Kidney capillary endothelial cell (primary cell): ENCODE data around the gene TGM3.

Source experiments
- DNase-seq: peaks from one replicate; pipeline ENCODE4 v3.0.0-alpha.2; 2018; ENCODE audit warnings: low spot score

Gene TGM3

DNA sequence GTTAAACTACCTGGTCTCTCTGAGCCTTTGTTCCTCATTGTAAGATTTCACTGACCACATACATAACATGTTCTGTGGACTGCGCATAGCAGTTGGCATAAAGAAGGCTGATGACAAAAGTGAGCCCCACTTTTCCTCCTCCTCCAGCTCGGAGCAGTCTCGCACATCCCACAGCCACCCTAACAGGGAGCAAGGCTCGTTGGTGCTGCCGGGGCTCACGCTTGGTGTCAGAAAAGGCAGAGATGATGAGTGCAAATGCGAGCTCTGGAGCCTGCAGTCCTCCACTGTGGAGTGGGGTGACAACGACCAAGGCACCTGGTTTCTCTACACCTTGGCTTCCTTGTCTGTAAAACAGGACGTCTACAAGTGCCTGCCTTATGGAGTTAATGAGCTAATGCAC lies 9.7 kb downstream of the TGM3 start:
- no peak for DNase-seq

DNA sequence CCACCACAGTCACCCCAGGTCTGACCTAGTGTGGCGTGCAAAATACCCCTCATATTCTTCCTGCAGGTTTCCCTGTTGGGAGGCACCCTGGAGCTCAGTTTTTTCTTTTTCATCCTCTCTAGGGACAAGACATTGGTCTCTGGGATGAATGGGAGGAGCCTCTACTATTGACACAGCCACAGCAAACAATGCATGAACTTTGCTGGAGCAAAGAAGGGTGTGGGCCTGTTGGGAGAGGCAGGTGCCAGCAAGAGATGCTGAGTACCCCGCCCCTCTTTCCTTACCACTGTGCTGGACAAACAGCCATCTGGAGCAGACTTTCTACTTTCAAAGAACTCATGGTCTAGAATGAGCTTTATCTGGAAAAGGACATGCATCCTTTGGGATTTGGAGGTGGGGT lies 10.1 kb downstream of the TGM3 start:
- DNase-seq, result no peak

DNA sequence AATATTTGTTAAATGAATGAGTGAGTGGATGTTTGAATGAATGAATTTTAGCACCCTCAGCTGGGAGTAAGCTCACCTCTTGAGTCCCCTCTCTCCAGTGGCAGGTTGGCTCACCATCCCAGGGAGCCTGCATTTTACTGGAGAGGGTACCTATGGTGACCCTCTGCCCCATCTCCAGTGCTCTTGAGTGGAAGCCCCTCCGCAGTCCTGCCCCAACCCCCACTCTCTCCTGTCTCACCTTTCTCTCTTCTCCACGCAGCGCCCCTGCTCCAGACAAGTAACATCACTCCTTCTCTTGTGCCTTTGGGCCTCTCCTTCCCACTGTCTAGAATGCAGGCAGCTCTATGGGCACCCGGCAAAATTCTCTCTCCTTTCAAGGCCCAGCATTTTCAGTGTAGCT lies 11.3 kb downstream of the TGM3 start:
- DNase-seq, result no peak

DNA sequence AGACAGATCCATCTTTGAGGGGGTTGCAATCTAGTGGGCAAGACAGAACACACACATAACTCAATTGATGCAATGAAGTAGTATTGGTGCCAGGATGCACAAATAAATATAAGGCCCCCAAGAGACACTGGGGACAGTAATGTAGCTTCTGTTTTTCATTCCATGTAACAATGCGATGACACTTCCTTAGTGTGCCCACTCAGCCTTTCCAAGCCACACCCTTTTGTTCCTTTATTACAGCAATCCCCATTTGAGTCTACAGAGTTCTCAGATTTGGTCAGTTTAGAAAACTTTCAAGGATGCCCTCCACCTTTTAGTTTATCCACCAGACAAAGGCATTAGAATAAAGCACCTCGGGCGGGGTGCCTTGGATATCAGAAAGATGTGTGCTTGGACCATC lies 15.5 kb downstream of the TGM3 start:
- no peak for DNase-seq

DNA sequence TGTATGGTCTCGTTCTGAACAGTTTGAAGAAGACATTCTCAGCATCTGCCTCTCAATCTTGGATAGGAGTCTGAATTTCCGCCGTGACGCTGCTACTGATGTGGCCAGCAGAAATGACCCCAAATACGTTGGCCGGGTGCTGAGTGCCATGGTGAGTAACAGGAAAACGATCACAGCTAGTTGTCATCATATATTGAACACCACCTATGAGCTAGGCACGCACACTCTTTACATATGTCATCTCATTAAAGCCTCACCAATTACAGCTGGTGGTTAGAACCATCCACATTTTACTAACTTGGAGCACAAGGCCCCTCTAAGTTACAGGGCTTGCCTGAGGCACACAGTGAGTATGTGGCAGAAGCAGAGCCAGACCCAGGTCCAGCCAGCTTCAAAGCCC lies 17.1 kb downstream of the TGM3 start:
- no peak for DNase-seq

DNA sequence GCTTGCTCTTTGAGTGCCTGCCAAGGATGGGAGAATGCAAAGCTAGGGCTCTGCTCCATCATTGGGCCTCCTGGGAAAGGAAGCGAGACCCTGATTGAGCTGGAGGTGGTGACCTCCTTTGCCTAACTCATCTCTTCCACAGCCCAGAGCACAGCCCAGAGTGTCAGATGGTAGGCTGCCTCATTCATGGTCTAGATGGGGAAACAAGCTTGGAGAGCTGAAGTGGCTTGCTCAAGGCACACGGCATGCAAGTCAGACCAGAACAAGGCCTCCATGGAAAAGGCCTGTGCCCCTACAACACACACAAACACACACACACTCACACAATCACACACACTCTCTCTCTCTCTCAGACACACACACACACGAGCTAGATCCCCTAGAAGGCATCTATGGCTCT lies 17.5 kb downstream of the TGM3 start:
- DNase-seq, result no peak

DNA sequence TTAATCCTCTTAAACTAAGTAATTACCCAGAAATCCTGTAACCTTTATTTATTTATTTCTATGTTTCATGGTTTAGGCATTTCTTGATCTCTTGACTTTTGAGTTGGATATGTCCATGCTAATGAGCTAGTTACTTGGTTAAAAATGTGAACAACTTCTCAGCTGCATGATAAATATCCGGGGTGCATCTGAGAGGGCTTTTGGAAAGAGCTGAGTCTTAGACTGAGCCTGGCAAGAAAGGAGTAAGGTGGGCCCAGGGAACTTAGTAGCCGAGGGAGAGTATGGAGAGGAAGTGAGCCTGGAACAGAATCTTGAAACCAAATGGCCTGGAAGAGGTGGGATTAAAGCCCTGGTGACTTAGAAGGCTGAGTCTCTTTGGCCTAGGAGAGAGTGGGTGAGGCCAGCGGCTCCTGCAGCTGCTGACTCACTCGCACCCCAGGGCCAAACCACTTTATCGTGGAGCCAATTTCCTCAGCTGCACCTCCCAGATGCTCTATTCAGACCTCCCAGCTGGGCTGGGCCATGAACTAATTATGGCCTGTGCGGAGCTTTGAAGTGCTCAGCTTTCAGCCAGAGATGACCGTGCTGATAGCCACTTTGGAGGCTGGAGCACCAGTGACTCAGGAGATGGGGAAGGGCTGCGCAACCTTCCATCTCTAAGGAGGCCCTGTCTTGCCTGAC lies 19.1 kb downstream of the TGM3 start:
- no peak for DNase-seq

DNA sequence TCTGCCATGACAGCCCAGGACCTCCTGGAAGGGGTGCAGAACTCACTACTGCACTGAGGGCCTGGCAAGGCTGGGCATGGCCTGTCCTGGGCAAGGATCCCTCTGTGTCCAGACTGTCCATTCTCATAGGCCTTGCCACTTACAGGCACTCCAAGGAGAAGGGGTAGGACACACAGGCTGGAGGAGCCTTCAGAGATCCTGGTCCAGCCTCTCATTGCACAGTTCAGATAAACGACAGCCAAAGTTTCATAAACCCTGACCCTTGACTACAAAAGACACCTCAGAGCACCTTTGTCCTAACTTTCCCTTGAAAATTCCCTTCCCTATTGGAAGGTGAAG lies 19.6 kb downstream of the TGM3 start:
- no peak for DNase-seq

DNA sequence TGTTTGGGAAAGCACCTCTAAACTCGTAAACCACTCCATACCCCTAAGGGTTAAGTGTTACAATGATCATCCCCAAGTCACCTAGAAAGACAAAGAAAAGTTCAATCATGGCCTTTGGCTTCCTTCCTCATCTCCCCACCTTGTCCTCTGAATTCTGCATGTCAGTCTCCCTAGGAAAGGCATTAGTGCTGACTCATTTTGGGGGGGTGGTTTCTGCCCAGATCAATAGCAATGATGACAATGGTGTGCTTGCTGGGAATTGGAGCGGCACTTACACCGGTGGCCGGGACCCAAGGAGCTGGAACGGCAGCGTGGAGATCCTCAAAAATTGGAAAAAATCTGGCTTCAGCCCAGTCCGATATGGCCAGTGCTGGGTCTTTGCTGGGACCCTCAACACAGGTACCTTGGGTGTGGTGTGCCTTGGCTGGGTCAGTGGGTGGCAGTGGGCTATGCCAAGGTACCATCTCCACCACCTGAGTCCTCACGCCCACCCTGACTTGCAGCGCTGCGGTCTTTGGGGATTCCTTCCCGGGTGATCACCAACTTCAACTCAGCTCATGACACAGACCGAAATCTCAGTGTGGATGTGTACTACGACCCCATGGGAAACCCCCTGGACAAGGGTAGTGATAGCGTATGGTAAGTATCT lies 21.2 kb downstream of the TGM3 start:
- DNase-seq, result no peak

DNA sequence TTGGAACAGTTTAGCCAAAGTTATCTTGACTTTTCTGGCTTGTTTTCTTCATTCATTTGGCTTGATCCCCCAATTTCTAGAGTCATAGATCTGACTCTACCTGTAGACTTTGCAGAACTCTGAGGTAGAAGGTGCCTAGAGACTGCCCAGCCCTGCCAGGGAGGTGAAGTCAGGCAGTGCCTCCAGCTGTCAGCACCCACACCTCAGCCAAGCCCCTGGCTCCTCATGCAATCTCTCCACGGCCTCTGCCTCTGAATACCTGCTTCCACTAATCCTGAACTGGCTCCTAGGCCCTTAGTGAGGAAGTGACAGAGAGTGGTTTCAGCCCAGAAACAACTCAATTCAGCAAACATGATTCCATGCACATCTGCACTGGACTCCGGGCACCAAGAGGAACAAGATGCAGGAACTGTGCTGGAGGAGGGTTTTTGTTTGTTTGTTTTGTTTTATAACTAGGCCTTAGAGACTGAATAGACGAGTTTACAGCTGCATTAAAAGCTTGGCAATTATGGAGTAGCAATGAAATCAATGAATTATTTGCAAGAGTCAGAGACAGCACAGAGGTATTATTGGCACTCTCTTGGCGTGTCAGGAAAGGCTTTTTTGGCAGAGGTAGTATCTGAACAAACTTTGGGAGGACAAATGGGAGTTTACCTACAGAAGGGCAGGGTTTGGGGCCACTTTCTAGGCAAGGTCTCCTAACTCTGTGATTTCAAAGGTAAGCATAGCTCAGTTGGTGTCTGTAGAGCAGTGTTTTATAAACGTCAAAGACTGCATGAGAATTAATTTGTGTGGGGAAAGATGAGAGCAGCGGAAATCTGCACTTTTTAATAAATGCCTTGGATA lies 25.2 kb downstream of the TGM3 start:
- no peak for DNase-seq

DNA sequence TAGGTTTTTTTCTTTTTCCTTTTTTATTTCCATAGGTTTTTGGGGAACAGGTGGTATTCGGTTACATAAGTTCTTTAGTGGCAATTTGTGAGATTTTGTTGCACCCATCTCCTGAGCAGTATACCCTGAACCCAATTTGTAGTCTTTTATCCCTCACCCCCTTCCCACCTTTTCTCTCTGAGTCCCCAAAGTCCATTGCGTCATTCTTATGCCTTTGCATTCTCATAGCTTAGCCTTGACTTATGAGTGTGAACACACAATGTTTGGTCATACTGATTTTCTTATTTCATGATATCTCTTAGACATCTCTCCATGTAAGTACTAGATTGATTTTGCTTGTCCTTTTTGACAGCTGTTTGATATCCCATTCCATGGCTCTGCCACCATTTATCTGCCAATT lies 27.2 kb downstream of the TGM3 start:
- DNase-seq, result no peak

DNA sequence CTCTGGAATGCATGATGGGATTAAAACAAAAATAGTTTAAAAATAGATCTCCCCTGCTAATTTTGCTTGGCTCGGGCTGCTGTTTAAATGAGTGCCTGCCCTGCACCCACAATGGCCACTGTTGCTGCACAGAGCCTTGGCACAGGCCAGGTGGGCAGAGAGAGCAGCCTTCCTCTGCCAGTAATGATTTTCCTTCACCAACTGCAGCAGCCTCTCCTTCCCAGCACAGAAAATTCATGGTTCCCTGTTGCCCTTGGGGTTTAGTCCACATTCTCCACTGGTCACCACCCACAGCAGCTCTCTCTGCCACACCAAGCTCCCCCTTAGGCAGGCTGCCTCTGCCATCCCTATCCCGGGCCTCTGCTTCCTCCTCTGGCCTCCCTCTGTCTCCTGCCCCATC lies 30.2 kb downstream of the TGM3 start:
- DNase-seq, result no peak

DNA sequence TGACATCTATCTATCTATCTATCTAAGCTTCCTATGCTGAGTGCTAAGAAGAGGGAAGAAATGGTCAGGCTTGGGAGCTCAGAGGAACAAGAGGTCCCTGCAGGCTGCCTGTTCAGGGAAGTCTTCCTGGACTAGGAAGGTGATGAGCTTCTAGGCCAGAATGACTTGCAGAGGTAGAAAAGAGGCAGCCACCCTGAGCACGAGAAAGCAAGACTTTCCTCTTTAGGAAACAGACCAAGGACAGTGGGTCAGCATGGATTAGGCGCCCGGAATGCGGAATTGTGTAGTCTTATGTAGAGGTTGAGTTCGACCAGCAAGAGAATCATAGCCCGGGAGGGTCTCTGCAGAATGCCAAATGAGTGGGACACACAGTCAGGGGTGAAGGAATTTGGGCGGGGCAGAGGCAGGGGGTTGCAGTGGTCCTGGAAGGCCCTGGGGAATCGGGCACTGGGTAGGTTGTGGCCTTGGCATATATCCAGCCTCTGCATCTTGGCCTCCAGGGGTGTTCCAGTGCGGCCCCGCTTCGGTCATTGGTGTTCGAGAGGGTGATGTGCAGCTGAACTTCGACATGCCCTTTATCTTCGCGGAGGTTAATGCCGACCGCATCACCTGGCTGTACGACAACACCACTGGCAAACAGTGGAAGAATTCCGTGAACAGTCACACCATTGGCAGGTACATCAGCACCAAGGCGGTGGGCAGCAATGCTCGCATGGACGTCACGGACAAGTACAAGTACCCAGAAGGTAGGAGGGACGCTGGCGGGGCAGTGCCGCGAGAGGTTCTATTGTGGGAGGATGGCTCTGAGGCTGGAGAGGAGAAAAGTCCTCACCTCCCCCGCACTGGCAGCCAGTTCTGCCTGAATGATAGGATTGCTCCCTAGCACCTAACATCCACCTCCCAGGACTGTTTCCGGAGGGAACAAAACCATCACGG lies 32.1 kb downstream of the TGM3 start:
- no peak for DNase-seq

DNA sequence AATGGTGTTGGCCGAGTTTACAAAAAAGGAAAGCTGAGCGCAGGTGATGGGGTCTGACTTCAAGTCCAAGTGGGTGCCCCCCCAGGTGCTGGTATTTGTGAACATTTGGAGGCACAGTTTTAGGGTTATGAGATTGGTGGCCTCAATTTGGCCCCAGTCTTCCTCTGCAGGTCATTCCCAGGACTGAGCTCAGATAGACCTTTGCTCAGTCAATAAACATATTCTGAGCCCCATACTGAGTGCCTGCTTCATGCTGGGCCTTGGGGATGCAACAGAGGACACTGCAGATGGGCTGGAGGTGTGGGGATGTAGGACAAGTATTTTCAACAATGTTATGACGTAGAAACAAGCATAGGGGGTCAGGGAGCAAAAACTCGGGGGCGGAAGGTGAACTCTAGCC lies 33.5 kb downstream of the TGM3 start:
- DNase-seq, result no peak

DNA sequence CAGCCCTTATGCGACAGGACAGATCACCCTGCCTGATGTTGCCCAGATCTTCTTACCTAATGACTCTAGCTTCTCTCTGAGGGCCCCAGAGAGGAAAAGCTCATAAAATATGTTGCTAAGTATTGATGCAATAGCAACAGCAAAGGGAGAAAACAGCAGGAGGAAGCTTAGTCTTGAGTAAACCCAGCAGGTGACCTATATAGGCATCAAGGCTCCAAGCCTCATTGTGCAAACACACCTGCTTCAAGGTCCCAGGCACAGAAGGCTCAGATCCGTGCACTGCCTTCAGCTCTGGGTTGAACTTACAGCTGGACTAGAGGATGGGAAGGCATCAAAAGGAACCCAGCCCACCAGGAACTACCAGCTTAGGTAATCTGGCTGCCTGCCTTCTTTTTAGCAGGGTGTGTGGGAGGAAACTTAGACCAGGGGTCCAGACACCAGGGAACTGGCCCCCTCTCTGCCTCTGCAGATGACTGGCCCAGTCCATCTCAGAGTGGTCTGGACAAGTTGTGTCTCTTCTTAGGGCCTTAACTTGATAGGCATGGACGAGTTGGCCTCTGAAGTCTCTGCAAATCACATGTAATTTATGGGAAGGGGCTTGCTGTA lies 34.4 kb downstream of the TGM3 start:
- DNase-seq, result no peak

DNA sequence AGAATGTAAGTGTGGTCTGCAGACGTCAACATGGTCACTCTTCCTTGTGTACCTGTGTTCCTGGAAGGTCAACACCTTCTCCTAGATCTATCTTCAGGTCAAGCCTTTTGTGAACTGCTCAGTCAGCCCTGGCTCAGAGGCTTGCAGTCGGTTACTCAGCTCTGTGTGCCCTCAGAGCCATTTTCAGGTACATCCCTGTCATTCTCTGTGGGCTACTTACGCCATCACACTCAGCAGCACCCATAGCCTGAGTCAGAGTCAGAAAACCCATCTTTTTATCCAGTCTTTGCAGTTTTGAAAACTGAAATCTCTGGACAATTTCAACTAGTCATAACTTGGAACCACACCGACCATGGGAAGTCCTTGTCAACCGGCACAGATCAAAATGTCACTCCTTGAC lies 35.3 kb downstream of the TGM3 start:
- no peak for DNase-seq

DNA sequence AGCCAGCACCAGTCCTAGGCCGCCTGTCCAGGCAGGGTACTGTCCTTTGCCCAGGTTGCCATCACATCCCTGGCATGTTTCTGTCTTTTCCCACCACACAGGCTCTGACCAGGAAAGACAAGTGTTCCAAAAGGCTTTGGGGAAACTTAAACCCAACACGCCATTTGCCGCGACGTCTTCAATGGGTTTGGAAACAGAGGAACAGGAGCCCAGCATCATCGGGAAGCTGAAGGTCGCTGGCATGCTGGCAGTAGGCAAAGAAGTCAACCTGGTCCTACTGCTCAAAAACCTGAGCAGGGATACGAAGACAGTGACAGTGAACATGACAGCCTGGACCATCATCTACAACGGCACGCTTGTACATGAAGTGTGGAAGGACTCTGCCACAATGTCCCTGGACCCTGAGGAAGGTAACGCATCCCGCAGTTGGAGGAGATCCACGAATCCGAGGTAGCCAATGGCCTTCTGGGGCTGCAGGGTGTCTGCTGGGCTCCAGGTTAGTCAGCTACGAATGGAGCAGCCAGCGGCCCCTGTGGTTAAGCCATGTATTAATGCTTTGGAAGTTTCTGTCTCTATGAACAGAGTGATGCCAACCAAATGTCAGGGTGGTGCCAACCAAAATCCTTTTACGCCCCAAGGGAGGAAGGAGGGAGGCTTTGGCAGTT lies 36.2 kb downstream of the TGM3 start:
- DNase-seq, result no peak

DNA sequence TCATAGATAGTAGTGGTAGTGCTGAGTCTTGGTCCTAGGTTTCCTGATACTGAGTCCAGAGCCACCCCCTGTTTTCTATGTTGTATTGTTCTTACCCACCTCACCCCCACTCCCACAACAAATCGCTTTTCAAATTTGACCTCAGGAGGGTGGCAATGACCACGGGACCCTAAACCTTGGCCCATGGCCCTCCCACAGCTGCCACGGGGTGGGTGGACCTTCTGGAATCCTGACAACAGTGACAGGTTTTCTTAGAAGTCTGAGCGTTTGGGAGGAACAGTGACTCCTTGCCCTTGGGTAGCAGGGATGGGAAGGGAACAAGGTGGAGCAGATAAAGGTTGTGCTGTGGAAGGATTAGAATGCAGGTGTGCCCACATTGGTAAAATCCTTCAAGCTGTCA lies 36.9 kb downstream of the TGM3 start:
- no peak for DNase-seq

DNA sequence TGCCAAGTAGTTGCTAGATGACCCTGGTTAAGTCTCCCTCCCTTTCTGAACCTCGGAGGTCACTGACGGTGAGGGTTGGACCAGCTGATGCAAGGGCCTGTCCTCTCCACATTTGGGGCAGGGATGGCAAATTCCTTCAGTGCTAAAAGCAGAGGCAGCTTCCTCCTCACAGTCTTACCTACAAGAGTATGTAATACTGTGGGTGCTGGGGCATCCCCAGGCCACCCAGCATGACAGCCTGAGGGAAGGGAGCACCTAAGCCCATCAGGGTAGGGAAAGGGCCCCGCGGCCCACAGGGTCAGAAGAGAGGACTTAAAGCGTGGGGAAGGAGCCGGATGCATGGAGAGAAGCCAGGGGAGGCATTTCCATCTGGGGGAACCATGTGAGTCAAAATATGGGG lies 38.0 kb downstream of the TGM3 start:
- no peak for DNase-seq

DNA sequence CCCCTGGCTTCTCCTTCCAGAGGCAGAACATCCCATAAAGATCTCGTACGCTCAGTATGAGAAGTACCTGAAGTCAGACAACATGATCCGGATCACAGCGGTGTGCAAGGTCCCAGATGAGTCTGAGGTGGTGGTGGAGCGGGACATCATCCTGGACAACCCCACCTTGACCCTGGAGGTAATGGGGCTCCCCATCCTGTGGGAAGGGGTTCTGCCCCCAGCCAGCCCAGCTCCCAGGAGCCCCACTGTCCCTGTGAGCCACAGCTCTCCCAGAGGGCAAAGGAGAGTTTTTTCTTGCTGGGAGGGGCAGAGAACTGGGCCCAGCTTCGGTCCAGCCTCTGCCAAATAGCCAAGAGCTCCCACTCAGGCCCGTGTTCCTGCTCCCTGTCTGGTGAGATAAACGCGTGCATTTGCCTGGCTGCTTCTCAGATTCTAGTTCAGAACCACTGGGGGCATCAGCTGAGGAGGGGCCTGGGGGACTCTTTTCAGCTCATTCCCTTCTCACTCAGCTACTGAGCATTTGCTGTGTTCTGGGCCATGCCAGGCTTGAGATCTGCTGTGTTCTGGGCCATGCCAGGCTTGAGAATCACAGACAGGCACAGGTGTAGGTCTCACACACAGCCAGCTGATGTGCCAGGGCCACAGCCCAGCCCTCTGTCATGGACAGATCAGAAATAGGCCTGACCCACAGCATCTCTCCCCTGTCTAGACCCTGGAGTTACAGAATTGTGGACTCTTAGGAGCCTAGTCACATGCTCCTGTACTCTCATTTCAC lies 39.5 kb downstream of the TGM3 start:
- no peak for DNase-seq

DNA sequence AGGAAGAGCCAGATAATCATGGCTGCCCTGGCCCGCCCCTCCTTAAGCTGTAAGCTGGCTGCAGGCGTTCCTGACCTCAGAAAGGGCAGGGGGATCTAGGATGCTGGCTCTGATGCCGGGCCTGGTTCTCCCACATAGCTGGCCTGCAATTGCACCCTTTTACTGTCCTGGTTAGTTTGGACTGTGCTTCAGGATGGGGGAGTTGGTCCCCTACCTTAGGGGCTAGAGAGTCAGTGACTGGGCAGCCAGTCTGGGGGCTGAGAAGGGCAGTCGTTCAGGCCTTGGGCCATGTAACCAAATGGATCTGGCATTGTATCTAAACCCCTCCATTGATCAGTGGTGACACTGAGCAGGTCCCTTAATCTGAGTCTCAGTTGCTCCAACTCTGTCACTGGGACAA lies 40.7 kb downstream of the TGM3 start:
- no peak for DNase-seq
